Naive thymus-derived CD8-positive, alpha-beta T cell (primary cell): Measurements from ENCODE around the gene NAP1L2. TPM values are rescaled to one million over a fixed set of nuclear protein-coding genes. Genes with fewer than 3 reads are reported as not detected.
A peak's percentile ranks its signal among the peaks of the same experiment; 100 is the strongest.
"Not testable (repeated sequence)": the region's sequence is repeated elsewhere in the genome, so short reads cannot be mapped to it uniquely, and the experiment has no call there.

ENCODE experiments used
- ATAC-seq, 2 donors: fragments of 150-1000 bp; cut with Tn5 transposase in 1 of 2; sonication (Bioruptor Pico), chemical (Tn5 transposase) in 1 of 2; 1 replicate in 1 of 2; 2 replicates in 1 of 2; pipeline ENCODE4 v1.10.0; 2021; ENCODE audit warnings: mild to moderate bottlenecking in 2 of 2, moderate library complexity in 2 of 2
- POLR2A ChIA-PET: fragments of 350-600 bp; sonication (Branson Sonifier 250); formaldehyde crosslinking; loops from one replicate; lab custom pipeline; 2021; ENCODE audit warnings: antibody characterized with exemption; lab: Charles Lee
- DNase-seq, 10 donors: peaks; one replicate each; pipeline versions ENCODE4 v3.0.0 to v3.0.0-alpha.2; 2020 to 2022
- H3K27ac Mint-ChIP-seq, 10 donors: one replicate each; pipeline ENCODE4 v1.8.0; 2020 to 2022; ENCODE audit warnings: mild to moderate bottlenecking in 10 of 10, mixed read lengths in 10 of 10, moderate library complexity in 4 of 10, inconsistent platforms in 1 of 10
- H3K27me3 Mint-ChIP-seq, 5 donors: one replicate each; pipeline ENCODE4 v1.8.0; 2021 to 2022; ENCODE audit warnings: mixed read lengths in 5 of 5
- H3K36me3 Mint-ChIP-seq, 3 donors: one replicate each; pipeline ENCODE4 v1.8.0; 2020 to 2022; ENCODE audit warnings: mixed read lengths in 3 of 3, mild to moderate bottlenecking in 2 of 3, inconsistent platforms in 1 of 3
- H3K4me1 Mint-ChIP-seq, 4 donors: one replicate each; pipeline ENCODE4 v1.8.0; 2021 to 2022; ENCODE audit warnings: mixed read lengths in 4 of 4
- H3K4me3 Mint-ChIP-seq, 10 donors: one replicate each; pipeline ENCODE4 v1.8.0; 2020 to 2022; ENCODE audit warnings: mild to moderate bottlenecking in 10 of 10, mixed read lengths in 10 of 10, moderate library complexity in 6 of 10, inconsistent platforms in 1 of 10
- H3K9me3 Mint-ChIP-seq, 9 donors: one replicate each; pipeline ENCODE4 v1.8.0; 2020 to 2022; ENCODE audit warnings: mixed read lengths in 9 of 9, mild to moderate bottlenecking in 3 of 9, inconsistent platforms in 1 of 9, moderate library complexity in 1 of 9
- polyA plus RNA-seq, 3 donors: library from polyadenylated mRNA; unstranded; fragments of 300-500 nt; fragmentation: Illumina TruSeq; gene quantifications; one replicate each; pipeline ENCODE4 v1.2.3, GENCODE V29; 2021
- total RNA-seq, 8 experiments: library from RNA in 2 of 8; stranded (reverse) in 2 of 8; gene quantifications; one replicate each; pipeline ENCODE4 v1.2.3 and lab custom pipeline; 2021 to 2026

The NAP1L2 gene, protein sequence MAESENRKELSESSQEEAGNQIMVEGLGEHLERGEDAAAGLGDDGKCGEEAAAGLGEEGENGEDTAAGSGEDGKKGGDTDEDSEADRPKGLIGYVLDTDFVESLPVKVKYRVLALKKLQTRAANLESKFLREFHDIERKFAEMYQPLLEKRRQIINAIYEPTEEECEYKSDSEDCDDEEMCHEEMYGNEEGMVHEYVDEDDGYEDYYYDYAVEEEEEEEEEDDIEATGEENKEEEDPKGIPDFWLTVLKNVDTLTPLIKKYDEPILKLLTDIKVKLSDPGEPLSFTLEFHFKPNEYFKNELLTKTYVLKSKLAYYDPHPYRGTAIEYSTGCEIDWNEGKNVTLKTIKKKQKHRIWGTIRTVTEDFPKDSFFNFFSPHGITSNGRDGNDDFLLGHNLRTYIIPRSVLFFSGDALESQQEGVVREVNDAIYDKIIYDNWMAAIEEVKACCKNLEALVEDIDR
- 10 to 100 TPM; 15.1 to 17.0 TPM for total RNA-seq
- 1 to 10 TPM in 2 of 3 donors, under 1 TPM in 1; 0.75 to 1.4 (median 1.2) TPM for polyA plus RNA-seq
- total RNA-seq (lab: John Stamatoyannopoulos, UW): 2.4 to 18.2 (median 5.1) reads per million in 6 experiments

DNA sequence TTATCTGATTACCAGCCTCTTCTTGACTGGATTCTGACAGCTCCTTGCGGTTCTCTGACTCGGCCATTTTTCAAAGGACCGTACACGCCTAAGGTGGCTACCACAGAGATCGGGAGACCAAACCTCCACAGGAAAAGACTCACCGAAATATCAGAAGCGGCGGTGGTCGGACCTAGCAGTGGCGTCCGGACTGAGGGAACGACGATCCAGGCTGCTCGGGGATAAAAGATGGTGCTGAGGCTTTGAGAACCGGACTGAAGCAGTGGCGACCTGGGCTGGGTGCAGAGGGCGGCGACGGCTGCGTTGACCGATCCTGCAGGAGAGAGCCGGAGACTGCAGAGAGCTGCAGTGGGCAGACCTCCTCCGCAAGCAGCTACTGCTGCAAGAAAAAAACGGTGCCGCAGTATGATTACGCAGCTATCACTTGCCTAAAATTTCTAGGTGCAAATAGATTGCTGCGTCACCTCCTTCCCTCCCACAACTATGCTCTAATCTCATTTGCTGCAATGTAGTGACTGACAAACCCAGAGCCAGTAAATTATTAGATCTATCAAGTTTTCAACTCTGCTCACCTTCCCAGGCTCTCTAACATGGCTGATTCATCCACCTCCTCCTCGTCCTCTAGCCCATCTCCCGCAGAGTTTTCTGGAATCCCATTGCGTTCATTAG, at the start of gene NAP1L2:
TSS of gene NAP1L2 (minus strand) at position 426 of the 669 bp plus-strand sequence. CDS start at position 67, 359 bp downstream.
- no peaks in the 10 kb centered on the region for H3K36me3 Mint-ChIP-seq

DNA sequence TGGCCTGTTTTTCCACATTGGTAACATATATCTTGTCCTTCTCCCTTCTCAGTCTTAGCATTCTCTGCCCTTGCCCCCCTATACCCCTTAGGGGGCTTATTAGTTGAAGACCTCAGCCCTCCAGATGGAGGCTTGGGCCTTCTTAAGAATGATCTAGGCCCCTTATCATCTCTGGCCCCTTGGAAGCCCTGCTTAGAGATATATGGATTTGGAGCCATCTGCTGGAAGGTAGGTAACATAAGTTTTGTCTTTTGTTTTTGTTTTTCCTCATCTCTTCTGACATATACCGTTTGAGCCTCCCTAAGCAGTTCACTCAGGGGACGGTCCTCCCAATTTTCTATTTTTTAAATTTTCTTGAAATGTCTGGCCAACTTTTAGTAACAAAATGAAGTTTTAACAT, 48.3 kb upstream of the NAP1L2 start:
- Mint-ChIP-seq H3K9me3 (no peaks in the 10 kb centered on the region), H3K4me1 (no peaks in the 10 kb centered on the region), H3K4me3 (no peak overlapping the region), H3K27ac (no peak overlapping the region), H3K36me3 (no peaks in the 10 kb centered on the region), H3K27me3 (peaks cover 0 to 7% (median 0%) of the 10 kb centered on the region in 5 donors)
- peak in 3 of 10 donors; percentile 9 to 12 (median 9) for DNase-seq
- POLR2A ChIA-PET: no interaction called here
- no peak for ATAC-seq

More for the DNA sequence above, at the start of gene NAP1L2:
- H3K9me3 Mint-ChIP-seq: peaks cover 0 to 13% (median 0%) of the 10 kb centered on the region in 9 donors
- peaks cover 11 to 21% (median 18%) of the 10 kb centered on the region in 4 donors for H3K4me1 Mint-ChIP-seq
- POLR2A ChIA-PET: interaction anchor here (1.0 to 1.9 kb wide), 4 partner anchors 80 to 1033 kb away, joined by 4 to 7 read pairs (median 4); partner anchors contain the start of genes PIN4 and RPS4X
- peak within 1 kb of the TSS; percentile 89 to 97 (median 92) for H3K4me3 Mint-ChIP-seq
- peak within 1 kb of the TSS; percentile 77 to 97 (median 91) for H3K27ac Mint-ChIP-seq
- peaks cover 0 to 12% (median 0%) of the 10 kb centered on the region in 5 donors for H3K27me3 Mint-ChIP-seq
- ATAC-seq (peak; percentile 91 to 92), DNase-seq (peak in 9 of 10 donors; percentile 3 to 68 (median 37))

DNA sequence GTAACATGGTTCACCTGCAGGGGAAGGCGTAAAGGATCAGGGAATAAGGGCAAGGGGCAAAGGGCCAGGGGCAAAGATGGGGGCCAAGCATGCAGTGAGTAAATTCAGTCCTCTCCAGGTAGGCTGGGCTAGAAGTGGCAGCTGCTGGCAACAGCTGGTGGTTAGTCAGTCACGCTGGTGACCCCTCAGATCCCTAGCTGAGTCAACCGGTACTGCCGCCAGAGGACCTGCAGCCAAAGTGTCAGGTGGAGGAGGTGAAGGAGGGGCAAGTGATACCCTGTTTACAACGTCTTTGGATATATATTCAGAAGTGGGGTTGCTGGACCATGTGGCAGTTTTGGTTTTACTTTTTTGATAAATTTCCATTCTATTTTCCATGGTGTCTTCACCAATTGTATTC, 24.6 kb upstream of the NAP1L2 start:
- Mint-ChIP-seq H3K27ac (no peak overlapping the region), H3K27me3 (peaks cover 0 to 7% (median 0%) of the 10 kb centered on the region in 5 donors), H3K4me1 (no peaks in the 10 kb centered on the region), H3K9me3 (peaks cover 0 to 6% (median 0%) of the 10 kb centered on the region in 9 donors), H3K4me3 (no peak overlapping the region), H3K36me3 (peaks cover 0 to 5% (median 0%) of the 10 kb centered on the region in 3 donors)
- no peak for ATAC-seq
- no peak for DNase-seq
- POLR2A ChIA-PET: no interaction called here

DNA sequence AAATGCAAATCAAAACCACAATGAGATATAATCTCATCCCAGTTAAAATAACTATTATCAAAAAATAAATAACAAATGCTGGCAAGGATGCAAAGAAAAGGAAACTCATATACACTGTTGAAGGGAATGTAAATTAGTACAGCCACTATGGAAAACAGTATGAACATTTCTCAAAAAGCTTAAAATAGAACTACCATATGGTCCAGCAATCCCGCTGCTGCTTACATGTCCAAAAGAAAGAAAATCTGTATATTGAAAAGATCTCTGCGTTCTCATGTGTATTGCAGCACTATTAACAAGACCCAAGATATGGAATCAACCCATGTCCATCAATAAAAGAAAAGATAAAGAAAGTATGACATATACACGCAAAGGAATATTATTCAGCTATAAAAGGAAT, 3.0 kb upstream of the NAP1L2 start:
- DNase-seq (no peak), ATAC-seq (no peak)
- peaks cover 0 to 38% (median 1%) of the 10 kb centered on the region in 9 donors for H3K9me3 Mint-ChIP-seq
- no peak overlapping the region for H3K27ac Mint-ChIP-seq
- POLR2A ChIA-PET: no interaction called here
- H3K4me3 Mint-ChIP-seq: no peak overlapping the region
- no peaks in the 10 kb centered on the region for H3K36me3 Mint-ChIP-seq
- peaks cover 0 to 14% (median 2%) of the 10 kb centered on the region in 5 donors for H3K27me3 Mint-ChIP-seq
- peaks cover 11 to 19% (median 16%) of the 10 kb centered on the region in 4 donors for H3K4me1 Mint-ChIP-seq

DNA sequence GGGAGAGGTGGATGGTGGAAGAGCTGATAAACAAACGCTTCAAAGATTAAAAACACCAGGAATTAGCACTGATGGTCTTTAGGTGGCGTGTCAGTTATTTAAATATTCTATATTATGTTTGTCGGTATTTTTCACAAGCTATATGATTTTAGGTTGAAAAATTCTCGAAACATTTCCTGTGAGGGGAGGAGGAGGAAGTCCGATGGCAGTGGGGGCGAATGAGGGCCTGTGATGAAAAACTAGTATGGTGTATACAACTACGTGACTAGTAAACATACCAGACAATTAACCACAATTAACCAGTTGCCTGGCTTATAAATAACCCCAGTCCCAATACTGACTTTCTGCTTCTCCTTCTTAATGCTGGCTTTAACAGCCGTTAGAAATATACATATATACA, 595 bp upstream of the NAP1L2 start:
- peak; percentile 26 to 33 for ATAC-seq
- peak in 3 of 10 donors; percentile 1 to 4 (median 3) for DNase-seq
- no peaks in the 10 kb centered on the region for H3K36me3 Mint-ChIP-seq
- peaks cover 0 to 12% (median 0%) of the 10 kb centered on the region in 5 donors for H3K27me3 Mint-ChIP-seq
- H3K27ac Mint-ChIP-seq: peak overlapping the region; percentile 77 to 97 (median 90)
- peaks cover 11 to 21% (median 18%) of the 10 kb centered on the region in 4 donors for H3K4me1 Mint-ChIP-seq
- peak overlapping the region; percentile 89 to 97 (median 92) for H3K4me3 Mint-ChIP-seq
- peaks cover 0 to 17% (median 1%) of the 10 kb centered on the region in 9 donors for H3K9me3 Mint-ChIP-seq
- POLR2A ChIA-PET: interaction anchor here (1.2 to 1.9 kb wide), 3 partner anchors 349 to 1034 kb away, joined by 4 to 7 read pairs (median 4); partner anchors contain the start of genes PIN4 and RPS4X

DNA sequence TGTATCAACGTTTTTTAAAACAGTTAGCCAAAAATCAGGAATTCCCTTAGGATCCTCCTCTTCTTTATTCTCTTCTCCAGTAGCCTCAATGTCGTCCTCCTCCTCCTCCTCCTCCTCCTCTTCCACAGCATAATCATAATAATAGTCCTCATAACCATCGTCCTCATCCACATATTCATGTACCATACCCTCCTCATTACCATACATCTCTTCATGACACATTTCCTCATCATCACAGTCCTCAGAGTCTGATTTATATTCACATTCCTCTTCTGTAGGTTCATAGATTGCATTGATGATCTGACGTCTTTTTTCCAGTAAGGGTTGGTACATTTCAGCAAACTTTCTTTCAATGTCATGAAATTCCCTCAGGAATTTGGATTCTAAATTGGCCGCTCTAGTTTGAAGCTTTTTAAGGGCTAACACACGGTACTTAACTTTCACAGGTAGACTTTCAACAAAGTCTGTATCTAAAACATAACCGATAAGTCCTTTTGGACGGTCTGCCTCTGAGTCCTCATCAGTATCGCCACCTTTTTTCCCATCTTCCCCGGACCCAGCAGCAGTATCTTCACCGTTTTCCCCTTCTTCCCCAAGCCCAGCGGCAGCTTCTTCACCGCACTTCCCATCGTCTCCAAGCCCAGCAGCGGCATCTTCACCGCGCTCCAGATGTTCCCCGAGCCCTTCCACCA, 771 bp downstream of the NAP1L2 start:
- Mint-ChIP-seq H3K9me3 (peaks cover 0 to 13% (median 0%) of the 10 kb centered on the region in 9 donors), H3K4me3 (peak overlapping the region; percentile 89 to 97 (median 92)), H3K27me3 (peaks cover 0 to 12% (median 0%) of the 10 kb centered on the region in 5 donors), H3K4me1 (peaks cover 11 to 21% (median 18%) of the 10 kb centered on the region in 4 donors), H3K36me3 (no peaks in the 10 kb centered on the region), H3K27ac (peak overlapping the region; percentile 77 to 97 (median 91))
- DNase-seq (peak in 2 of 10 donors; percentile 0), ATAC-seq (no peak)
- POLR2A ChIA-PET: interaction anchor here (1.0 to 1.9 kb wide), 2 partner anchors 79 to 937 kb away, joined by 4 to 7 read pairs; partner anchors contain the start of gene RPS4X

DNA sequence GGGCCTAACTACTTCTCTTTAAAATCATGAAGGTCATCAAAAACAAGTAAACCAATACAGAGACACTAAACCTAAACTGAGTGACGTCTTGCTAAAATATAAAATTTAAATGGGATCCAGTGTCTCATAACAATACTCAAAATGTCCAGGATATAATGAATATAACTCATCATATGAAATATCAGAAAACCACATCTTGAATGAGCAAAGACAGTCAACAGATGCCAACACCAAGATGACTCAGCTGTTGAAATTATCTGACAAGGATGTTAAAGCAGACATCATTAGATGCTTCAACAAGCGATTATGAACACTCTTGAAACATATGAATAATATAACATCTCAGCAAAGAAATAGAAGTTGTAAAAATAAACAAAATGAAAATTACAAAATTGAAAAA, 8.3 kb downstream of the NAP1L2 start:
- H3K27ac Mint-ChIP-seq: no peak overlapping the region
- ATAC-seq: no peak
- no peak overlapping the region for H3K4me3 Mint-ChIP-seq
- POLR2A ChIA-PET: no interaction called here
- H3K36me3 Mint-ChIP-seq: peaks cover 0 to 5% (median 0%) of the 10 kb centered on the region in 3 donors
- H3K27me3 Mint-ChIP-seq: peaks cover 0 to 12% (median 3%) of the 10 kb centered on the region in 5 donors
- no peak for DNase-seq
- H3K4me1 Mint-ChIP-seq: no peaks in the 10 kb centered on the region
- H3K9me3 Mint-ChIP-seq: peaks cover 0 to 21% (median 5%) of the 10 kb centered on the region in 9 donors

DNA sequence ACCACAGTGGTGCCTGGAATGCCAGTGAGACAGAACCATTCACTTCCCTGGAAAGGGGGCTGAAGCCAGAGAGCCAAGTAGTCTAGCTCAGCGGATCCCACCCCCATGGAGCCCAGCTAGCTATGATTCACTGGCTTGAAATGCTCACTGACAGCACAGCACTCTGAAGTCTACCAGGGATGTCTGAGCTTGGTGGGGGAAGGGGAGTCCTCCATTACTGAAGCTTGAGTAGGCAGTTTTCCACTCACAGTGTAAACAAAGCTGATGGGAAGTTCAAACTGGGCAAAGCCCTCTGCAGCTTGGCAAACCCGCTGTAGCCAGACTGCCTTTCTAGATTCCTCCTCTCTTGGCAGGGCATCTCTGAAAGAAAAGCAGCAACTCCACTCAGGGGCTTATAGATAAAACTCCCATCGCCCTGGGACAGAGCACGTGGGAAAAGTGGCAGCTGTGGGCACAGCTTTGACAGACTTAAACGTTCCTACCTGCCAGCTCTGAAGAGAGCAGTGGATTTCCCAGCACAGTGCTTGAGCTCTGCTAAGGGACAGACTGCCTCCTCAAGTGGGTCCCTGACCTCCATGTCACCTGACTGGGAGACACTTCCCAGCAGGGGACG, 32.0 kb downstream of the NAP1L2 start:
- POLR2A ChIA-PET: no interaction called here
- Mint-ChIP-seq H3K4me3 (no peak overlapping the region), H3K36me3 (peaks cover 0 to 4% (median 3%) of the 10 kb centered on the region in 3 donors), H3K4me1 (no peaks in the 10 kb centered on the region), H3K27me3 (peaks cover 0 to 10% (median 0%) of the 10 kb centered on the region in 5 donors), H3K27ac (no peak overlapping the region), H3K9me3 (peaks cover 0 to 10% (median 3%) of the 10 kb centered on the region in 9 donors)
- ATAC-seq: no peak
- no peak for DNase-seq

DNA sequence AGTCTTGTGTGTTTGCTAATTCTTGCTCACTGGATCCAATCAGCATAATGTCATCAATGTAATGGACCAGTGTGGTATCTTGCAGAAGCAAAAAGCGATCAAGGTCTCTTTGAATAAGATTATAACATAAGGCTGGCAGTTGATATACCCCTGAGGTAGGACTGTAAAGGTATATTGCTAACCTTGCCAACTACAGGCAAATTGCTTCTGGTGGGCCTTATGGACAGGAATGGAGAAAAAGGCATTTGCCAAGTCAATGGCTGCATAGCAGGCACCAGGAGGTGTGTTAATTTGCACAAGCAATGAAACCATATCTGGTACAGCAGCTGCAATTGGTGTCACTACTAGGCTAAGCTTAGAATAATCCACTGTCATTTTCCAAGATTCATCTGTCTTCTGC, 45.7 kb downstream of the NAP1L2 start:
- H3K4me3 Mint-ChIP-seq, H3K4me1 Mint-ChIP-seq, POLR2A ChIA-PET, ATAC-seq, DNase-seq, H3K27me3 Mint-ChIP-seq, H3K9me3 Mint-ChIP-seq, H3K36me3 Mint-ChIP-seq: not testable (repeated sequence)
- H3K27ac Mint-ChIP-seq: peak overlapping the region in 1 of 10 donors; percentile 35
